Breast epithelium (tissue), 4 donors: Measurements from ENCODE around the gene PPP1R7. TPM values are rescaled to one million over a fixed set of nuclear protein-coding genes. Genes with fewer than 3 reads are reported as not detected.

Experiments
- DNase-seq, 2 donors: peaks; one replicate each; pipeline ENCODE4 v3.0.0-alpha.2; 2019; ENCODE audit warnings: low spot score in 2 of 2
- H3K27ac ChIP-seq, 2 donors: fragments of 200-600 bp; sonication (generic) in 1 of 2; one replicate each; pipeline ENCODE4 v1.5.1; 2016 to 2019; ENCODE audit warnings: mild to moderate bottlenecking in 1 of 2
- H3K27me3 ChIP-seq, 2 donors: fragments of 200-600 bp; sonication (generic) in 1 of 2; one replicate each; pipeline versions ENCODE4 v1.5.1 to v1.6.0; 2017 to 2019; ENCODE audit warnings: control low read depth in 1 of 2, mild to moderate bottlenecking in 1 of 2
- H3K36me3 ChIP-seq: fragments of 200-600 bp; one replicate; pipeline ENCODE4 v1.5.1; 2019
- H3K4me1 ChIP-seq, 2 donors: fragments of 200-600 bp; sonication (generic); one replicate each; pipeline ENCODE4 v1.5.1; 2016 to 2019; ENCODE audit warnings: control low read depth in 1 of 2
- H3K4me3 ChIP-seq, 3 donors: fragments of 200-600 bp; sonication (generic); 1 replicate in 2 of 3; 2 replicates in 1 of 3; pipeline ENCODE4 v1.5.1; 2016 to 2019; ENCODE audit warnings: mild to moderate bottlenecking in 3 of 3, moderate library complexity in 2 of 3
- H3K9me3 ChIP-seq, 2 donors: fragments of 200-600 bp; sonication (generic) in 1 of 2; one replicate each; pipeline ENCODE4 v1.5.1; 2016 to 2019; ENCODE audit warnings: control low read depth in 1 of 2
- CTCF ChIP-seq, 3 donors: fragments of 450-650 bp; IDR thresholded peaks; one replicate each; pipeline ENCODE4 v1.5.1; 2016 to 2017; ENCODE audit warnings: antibody characterized with exemption in 3 of 3, mild to moderate bottlenecking in 3 of 3, moderate library complexity in 3 of 3
- POLR2A ChIP-seq: fragments of 450-650 bp; IDR thresholded peaks from one replicate; pipeline ENCODE4 v1.6.1; 2016; ENCODE audit warnings: antibody characterized with exemption, mild to moderate bottlenecking, moderate library complexity
- POLR2AphosphoS5 ChIP-seq, 3 donors: sonication (generic); formaldehyde crosslinking; IDR thresholded peaks; one replicate each; pipeline ENCODE4 v1.6.1; 2017; ENCODE audit warnings: antibody characterized with exemption in 3 of 3
- intact Hi-C: fragments of 100-400 bp; cut with DNase I; formaldehyde crosslinking; loops from one replicate; pipeline ENCODE4 v1.15.1; 2023; ENCODE audit warnings: low total_unique reads
- total RNA-seq, 3 donors: library from RNA; depleted of rRNA; stranded (reverse); fragments of >200 nt; gene quantifications; one replicate each; pipeline ENCODE4 v1.1.0, GENCODE V29; 2016

PPP1R7 gene
- total RNA-seq, 3 donors from 2014 or later, result 39.4 to 50.9 (median 43.6) TPM

GRCh38 chr2:241163601-241164118, 13.4 kb downstream of the PPP1R7 start:
- TF ChIP-seq CTCF (IDR thresholded peaks at IDR 0.05) (no peak), POLR2A (no peak), POLR2AphosphoS5 (IDR thresholded peaks at IDR 0.05) (no peak)
- Histone ChIP-seq H3K27ac (no peak overlapping the region), H3K27me3 (no peaks in the 10 kb centered on the region), H3K9me3 (no peaks in the 10 kb centered on the region), H3K36me3 (peaks cover 9% of the 10 kb centered on the region), H3K4me1 (peaks cover 0 to 11% of the 10 kb centered on the region in 2 donors), H3K4me3 (no peak overlapping the region)
- intact Hi-C loops, result no loop called here
- DNase-seq, result no peak

GRCh38 chr2:241168366-241168765, 18.1 kb downstream of the PPP1R7 start:
- no peak overlapping the region for H3K27ac ChIP-seq
- no peak for DNase-seq
- H3K27me3 ChIP-seq, result no peaks in the 10 kb centered on the region
- peaks cover 5 to 12% of the 10 kb centered on the region in 2 donors for H3K9me3 ChIP-seq
- no peaks in the 10 kb centered on the region for H3K4me1 ChIP-seq
- intact Hi-C loops, result no loop called here
- no peak overlapping the region for H3K4me3 ChIP-seq
- H3K36me3 ChIP-seq, result peaks cover 27% of the 10 kb centered on the region
- TF ChIP-seq CTCF (IDR thresholded peaks at IDR 0.05) (no peak), POLR2A (no peak), POLR2AphosphoS5 (IDR thresholded peaks at IDR 0.05) (no peak)

GRCh38 chr2:241173557-241173956, 23.3 kb downstream of the PPP1R7 start:
- Histone ChIP-seq H3K4me1 (no peaks in the 10 kb centered on the region), H3K9me3 (peaks cover 5 to 12% of the 10 kb centered on the region in 2 donors), H3K27me3 (no peaks in the 10 kb centered on the region), H3K27ac (no peak overlapping the region), H3K4me3 (no peak overlapping the region), H3K36me3 (peaks cover 18% of the 10 kb centered on the region)
- no peak for DNase-seq
- intact Hi-C loops, result no loop called here
- TF ChIP-seq POLR2AphosphoS5 (IDR thresholded peaks at IDR 0.05) (no peak), POLR2A (no peak), CTCF (IDR thresholded peaks at IDR 0.05) (no peak)

- no peak for DNase-seq
- Histone ChIP-seq H3K27ac (no peak overlapping the region), H3K36me3 (peaks cover under 1% of the 10 kb centered on the region), H3K9me3 (no peaks in the 10 kb centered on the region), H3K4me3 (no peak overlapping the region), H3K4me1 (no peaks in the 10 kb centered on the region), H3K27me3 (no peaks in the 10 kb centered on the region)
- TF ChIP-seq CTCF (IDR thresholded peaks at IDR 0.05) (no peak), POLR2AphosphoS5 (IDR thresholded peaks at IDR 0.05) (no peak), POLR2A (no peak)
- intact Hi-C loops, result no loop called here
Observed at GRCh38 chr2:241177526-241178334, 27.5 kb downstream of the PPP1R7 start.

- H3K36me3 ChIP-seq, result peaks cover 3% of the 10 kb centered on the region
- no peak for TF ChIP-seq POLR2AphosphoS5 (IDR thresholded peaks at IDR 0.05)
- TF ChIP-seq POLR2A, result no peak
- no peak for TF ChIP-seq CTCF (IDR thresholded peaks at IDR 0.05)
Observed at GRCh38 chr2:241178961-241179360, 28.7 kb downstream of the PPP1R7 start.

More at GRCh38 chr2:241178961-241179360, 28.7 kb downstream of the PPP1R7 start:
- intact Hi-C loops, result no loop called here
- Histone ChIP-seq H3K27me3 (no peaks in the 10 kb centered on the region), H3K9me3 (no peaks in the 10 kb centered on the region), H3K4me3 (no peak overlapping the region), H3K27ac (no peak overlapping the region), H3K4me1 (no peaks in the 10 kb centered on the region)
- no peak for DNase-seq
